ENCODE results near the gene CLN5. TPM values are rescaled to one million over a fixed set of nuclear protein-coding genes. Genes with fewer than 3 reads are reported as not detected.
"Not testable (repeated sequence)": the region's sequence is repeated elsewhere in the genome, so short reads cannot be mapped to it uniquely, and the experiment has no call there.

Gene CLN5
- total RNA-seq, 1 experiment from 2014 or later: 7.7 TPM

DNA sequence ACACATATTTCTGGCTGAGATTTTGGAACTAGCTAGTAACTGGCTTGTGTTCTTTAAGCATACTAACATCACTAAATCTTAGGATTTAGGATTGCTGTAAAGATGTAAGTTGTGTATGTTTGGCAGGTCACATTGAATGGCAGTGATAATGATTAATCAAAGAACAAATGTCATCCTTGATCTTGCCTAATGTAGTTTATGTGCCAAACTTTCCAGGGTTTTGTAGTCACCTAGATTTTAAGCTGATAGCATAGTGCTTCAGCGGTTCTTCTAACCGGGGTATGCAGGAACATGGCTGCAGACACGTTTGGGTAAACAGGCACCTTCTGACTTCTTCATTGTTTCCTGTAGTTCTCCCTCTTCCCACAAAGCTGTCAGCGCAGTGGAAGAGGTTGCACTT is 9.7 kb downstream of the CLN5 start:
- Histone ChIP-seq H3K9me3 (ENCODE audit: low read length) (no peaks in the 10 kb centered on the region), H4K20me1 (ENCODE audit: low read length) (no peaks in the 10 kb centered on the region), H2AFZ (ENCODE audit: low read length) (no peak overlapping the region), H3K4me2 (ENCODE audit: low read length) (no peak overlapping the region), H3K9ac (ENCODE audit: low read length) (no peak overlapping the region), H3K27ac (ENCODE audit: low read length) (no peak overlapping the region), H3K4me1 (ENCODE audit: insufficient read depth, low read length) (peaks cover 15% of the 10 kb centered on the region), H3K27me3 (ENCODE audit: low read length) (no peaks in the 10 kb centered on the region), H3K36me3 (ENCODE audit: low read depth, low read length) (peaks cover 12% of the 10 kb centered on the region; the same call in 1 of the 2 replicates), H3K79me2 (ENCODE audit: low read length) (no peaks in the 10 kb centered on the region), H3F3A (ENCODE audit: low read length, unreplicated experiment) (no peaks in the 10 kb centered on the region), H3K4me3 (ENCODE audit: low read length) (no peak overlapping the region), H3K9me2 (replicated peaks; ENCODE audit: low read length) (no peaks in the 10 kb centered on the region)
- TF ChIP-seq EZH2phosphoT487 (IDR thresholded peaks at IDR 0.05; ENCODE audit: borderline replicate concordance, low read length) (no peak), EZH2 (IDR thresholded peaks at IDR 0.05; ENCODE audit: low read length, unreplicated experiment) (no peak)
- TF ChIP-seq, protein P1, sequence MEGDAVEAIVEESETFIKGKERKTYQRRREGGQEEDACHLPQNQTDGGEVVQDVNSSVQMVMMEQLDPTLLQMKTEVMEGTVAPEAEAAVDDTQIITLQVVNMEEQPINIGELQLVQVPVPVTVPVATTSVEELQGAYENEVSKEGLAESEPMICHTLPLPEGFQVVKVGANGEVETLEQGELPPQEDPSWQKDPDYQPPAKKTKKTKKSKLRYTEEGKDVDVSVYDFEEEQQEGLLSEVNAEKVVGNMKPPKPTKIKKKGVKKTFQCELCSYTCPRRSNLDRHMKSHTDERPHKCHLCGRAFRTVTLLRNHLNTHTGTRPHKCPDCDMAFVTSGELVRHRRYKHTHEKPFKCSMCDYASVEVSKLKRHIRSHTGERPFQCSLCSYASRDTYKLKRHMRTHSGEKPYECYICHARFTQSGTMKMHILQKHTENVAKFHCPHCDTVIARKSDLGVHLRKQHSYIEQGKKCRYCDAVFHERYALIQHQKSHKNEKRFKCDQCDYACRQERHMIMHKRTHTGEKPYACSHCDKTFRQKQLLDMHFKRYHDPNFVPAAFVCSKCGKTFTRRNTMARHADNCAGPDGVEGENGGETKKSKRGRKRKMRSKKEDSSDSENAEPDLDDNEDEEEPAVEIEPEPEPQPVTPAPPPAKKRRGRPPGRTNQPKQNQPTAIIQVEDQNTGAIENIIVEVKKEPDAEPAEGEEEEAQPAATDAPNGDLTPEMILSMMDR (conservative IDR thresholded peaks at IDR 0.05; ENCODE audit: low read depth, low read length): no peak
- POLR2A ChIA-PET (ENCODE audit: unreplicated experiment): no interaction called here
- intact Hi-C loops (cut with micrococcal nuclease): loop anchor here (5.0 to 10.0 kb wide), 2 partner anchors 99 to 177 kb away; no protein-coding TSS in a partner anchor
- no peak for DNase-seq
- CTCF ChIA-PET: no interaction called here
- BruUV-seq (replicated peaks): no TSS peak
- ATAC-seq: no peak

DNA sequence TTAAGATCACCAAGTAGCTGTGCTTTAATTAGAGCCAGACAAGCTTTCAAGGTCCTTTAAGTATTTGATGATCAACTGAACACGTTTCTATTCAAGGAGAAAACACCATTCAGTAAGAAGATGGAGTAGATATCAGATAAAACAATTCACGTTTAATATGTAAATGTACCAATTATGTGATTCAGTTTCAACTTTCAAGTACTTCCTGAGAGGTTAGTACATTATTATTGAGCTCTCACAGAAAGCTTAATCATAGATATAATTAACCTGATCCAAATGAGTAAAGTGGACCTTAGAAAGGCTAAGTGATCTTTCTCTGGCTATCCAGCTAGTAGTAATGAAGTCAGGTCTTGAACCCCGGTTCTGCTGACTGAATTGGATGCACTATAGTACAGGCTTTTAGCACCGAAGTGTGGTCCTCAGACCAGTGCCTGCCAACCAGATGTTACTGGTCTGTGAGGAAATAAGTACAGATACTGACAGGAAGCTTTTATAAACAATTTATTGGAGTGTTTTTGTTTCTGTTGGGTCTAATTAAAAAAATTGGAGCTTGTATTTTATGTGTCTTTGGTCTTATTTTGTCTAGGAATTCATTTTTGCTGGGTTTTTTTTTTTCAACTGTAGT is 10.2 kb downstream of the CLN5 start:
- Histone ChIP-seq H4K20me1 (ENCODE audit: low read length) (no peaks in the 10 kb centered on the region), H3K4me1 (ENCODE audit: insufficient read depth, low read length) (peaks cover 15% of the 10 kb centered on the region), H3F3A (ENCODE audit: low read length, unreplicated experiment) (no peaks in the 10 kb centered on the region), H2AFZ (ENCODE audit: low read length) (no peak overlapping the region), H3K9me2 (replicated peaks; ENCODE audit: low read length) (no peaks in the 10 kb centered on the region), H3K36me3 (ENCODE audit: low read depth, low read length) (peaks cover 12% of the 10 kb centered on the region; the same call in 1 of the 2 replicates), H3K27me3 (ENCODE audit: low read length) (no peaks in the 10 kb centered on the region), H3K4me3 (ENCODE audit: low read length) (no peak overlapping the region), H3K9ac (ENCODE audit: low read length) (no peak overlapping the region), H3K9me3 (ENCODE audit: low read length) (no peaks in the 10 kb centered on the region), H3K27ac (ENCODE audit: low read length) (no peak overlapping the region), H3K79me2 (ENCODE audit: low read length) (no peaks in the 10 kb centered on the region), H3K4me2 (ENCODE audit: low read length) (no peak overlapping the region)
- TF ChIP-seq, protein P1 (conservative IDR thresholded peaks at IDR 0.05; ENCODE audit: low read depth, low read length): no peak
- no peak for TF ChIP-seq EZH2phosphoT487 (IDR thresholded peaks at IDR 0.05; ENCODE audit: borderline replicate concordance, low read length)
- no peak for TF ChIP-seq EZH2 (IDR thresholded peaks at IDR 0.05; ENCODE audit: low read length, unreplicated experiment)
- ATAC-seq (no peak), DNase-seq (no peak)
- POLR2A ChIA-PET (ENCODE audit: unreplicated experiment): no interaction called here
- CTCF ChIA-PET: interaction anchor here (0.6 to 0.7 kb wide), 2 partner anchors 24 to 334 kb away, joined by 3 to 4 read pairs; no protein-coding TSS in a partner anchor
- BruUV-seq (replicated peaks): no TSS peak
- intact Hi-C loops (cut with micrococcal nuclease): loop anchor here (5.0 to 10.0 kb wide), 2 partner anchors 100 to 177 kb away; no protein-coding TSS in a partner anchor

DNA sequence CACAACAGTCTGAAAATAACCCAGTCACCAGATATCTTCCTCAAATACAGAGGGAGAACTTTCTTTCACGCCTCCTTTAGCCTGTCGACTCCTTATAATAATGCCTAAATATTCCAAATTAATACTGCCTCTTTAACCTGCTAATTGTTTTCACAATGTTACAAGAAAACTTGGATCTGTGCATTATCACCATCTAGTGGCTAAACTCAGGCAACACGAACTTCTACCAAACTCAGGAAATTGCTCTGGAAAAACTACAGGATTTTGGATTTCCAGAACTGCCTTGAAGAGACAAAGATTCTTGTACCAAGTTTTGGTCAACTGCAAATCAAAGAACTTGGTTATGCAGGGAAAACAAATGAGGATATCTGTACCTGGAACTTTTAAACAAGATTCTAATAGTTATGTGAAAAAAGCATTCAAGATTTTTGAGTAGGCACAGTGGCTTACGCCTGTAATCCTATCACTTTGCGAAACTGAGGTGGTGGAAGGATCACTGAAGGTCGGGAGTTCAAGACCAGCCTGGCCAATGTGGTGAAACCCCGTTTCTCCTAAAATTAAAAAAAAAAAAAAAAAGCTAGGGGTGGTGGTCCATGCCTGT is 10.8 kb downstream of the CLN5 start:
- intact Hi-C loops (cut with micrococcal nuclease): loop anchor here (5.0 to 10.0 kb wide), 2 partner anchors 100 to 178 kb away; no protein-coding TSS in a partner anchor
- H3K36me3 ChIP-seq (ENCODE audit: low read depth, low read length): peaks cover 12% of the 10 kb centered on the region; the same call in 1 of the 2 replicates
- peak; percentile 53 for DNase-seq
- no peaks in the 10 kb centered on the region for H3K9me3 ChIP-seq (ENCODE audit: low read length)
- no peaks in the 10 kb centered on the region for H3K9me2 ChIP-seq (replicated peaks; ENCODE audit: low read length)
- POLR2A ChIA-PET (ENCODE audit: unreplicated experiment): no interaction called here
- peaks cover 15% of the 10 kb centered on the region for H3K4me1 ChIP-seq (ENCODE audit: insufficient read depth, low read length)
- H3K4me3 ChIP-seq (ENCODE audit: low read length): no peak overlapping the region
- H3K27me3 ChIP-seq (ENCODE audit: low read length): no peaks in the 10 kb centered on the region
- CTCF ChIA-PET: interaction anchor here (0.6 to 0.9 kb wide), 3 partner anchors 24 to 334 kb away, joined by 3 to 9 read pairs (median 4); no protein-coding TSS in a partner anchor
- H3K9ac ChIP-seq (ENCODE audit: low read length): no peak overlapping the region
- no peaks in the 10 kb centered on the region for H3K79me2 ChIP-seq (ENCODE audit: low read length)
- TF ChIP-seq EZH2phosphoT487 (IDR thresholded peaks at IDR 0.05; ENCODE audit: borderline replicate concordance, low read length) (no peak), EZH2 (IDR thresholded peaks at IDR 0.05; ENCODE audit: low read length, unreplicated experiment) (no peak)
- TF ChIP-seq, protein P1 (conservative IDR thresholded peaks at IDR 0.05; ENCODE audit: low read depth, low read length): peak; percentile 74
- BruUV-seq (replicated peaks): no TSS peak
- peak; percentile 25 for ATAC-seq
- no peak overlapping the region for H3K27ac ChIP-seq (ENCODE audit: low read length)
- H3K4me2 ChIP-seq (ENCODE audit: low read length): no peak overlapping the region
- no peak overlapping the region for H2AFZ ChIP-seq (ENCODE audit: low read length)
- no peaks in the 10 kb centered on the region for H3F3A ChIP-seq (ENCODE audit: low read length, unreplicated experiment)
- no peaks in the 10 kb centered on the region for H4K20me1 ChIP-seq (ENCODE audit: low read length)

DNA sequence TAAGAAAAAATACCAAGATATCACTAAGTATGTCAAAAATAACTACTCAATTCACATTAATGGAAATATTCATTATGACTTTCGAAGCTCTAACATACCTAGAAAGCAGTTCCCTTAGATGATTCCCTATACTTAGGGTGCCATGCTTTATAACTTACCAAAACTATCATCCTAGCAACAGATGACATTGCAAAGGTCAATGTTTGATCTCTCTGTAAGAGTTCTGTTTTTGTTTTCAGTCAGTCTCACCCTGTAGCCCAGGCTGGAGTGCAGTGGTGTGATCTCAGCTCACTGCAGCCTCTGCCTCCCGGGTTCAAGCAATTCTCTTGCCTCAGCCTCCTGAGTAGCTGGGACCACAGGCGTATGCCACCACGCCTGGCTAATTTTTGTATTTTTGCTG is 16.5 kb downstream of the CLN5 start:
- H3K4me2 ChIP-seq (ENCODE audit: low read length); H4K20me1 ChIP-seq (ENCODE audit: low read length); H3F3A ChIP-seq (ENCODE audit: low read length, unreplicated experiment); H3K27me3 ChIP-seq (ENCODE audit: low read length); ATAC-seq; H3K9ac ChIP-seq (ENCODE audit: low read length); H3K9me2 ChIP-seq (replicated peaks; ENCODE audit: low read length); DNase-seq; BruUV-seq (replicated peaks); H2AFZ ChIP-seq (ENCODE audit: low read length); H3K9me3 ChIP-seq (ENCODE audit: low read length); H3K4me1 ChIP-seq (ENCODE audit: insufficient read depth, low read length); H3K27ac ChIP-seq (ENCODE audit: low read length); POLR2A ChIA-PET (ENCODE audit: unreplicated experiment); CTCF ChIA-PET; H3K79me2 ChIP-seq (ENCODE audit: low read length); H3K4me3 ChIP-seq (ENCODE audit: low read length): not testable (repeated sequence)
- intact Hi-C loops (cut with micrococcal nuclease): loop anchor here (10.0 kb wide), 1 partner anchor 184 kb away; no protein-coding TSS in a partner anchor
- peaks cover 15% of the 10 kb centered on the region for H3K36me3 ChIP-seq (ENCODE audit: low read depth, low read length)

Data from PC-3 (cell line).